ENCODE results near the gene KIAA1958. TPM values are rescaled to one million over a fixed set of nuclear protein-coding genes. Genes with fewer than 3 reads are reported as not detected.

Gene KIAA1958
- total RNA-seq, 1 experiment from 2014 or later = 18.5 TPM

DNA sequence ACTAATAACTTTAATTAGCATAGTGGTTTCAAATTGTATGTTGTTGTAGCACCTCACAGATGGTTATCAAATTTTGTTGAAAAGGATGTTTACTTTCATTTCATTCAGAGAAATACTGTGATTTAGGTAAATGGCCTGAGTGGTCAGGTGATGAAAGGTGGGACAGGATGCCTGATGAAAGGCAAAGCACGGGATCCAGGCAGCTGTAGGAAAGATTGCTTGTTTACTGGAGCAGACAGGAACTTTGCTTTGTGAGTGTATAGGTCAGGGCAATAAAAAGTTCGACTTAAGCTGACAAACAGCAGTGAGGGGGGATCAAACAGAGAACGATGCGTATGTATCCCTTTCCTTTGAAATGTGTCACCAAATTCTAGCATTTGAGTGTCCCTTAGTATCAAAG lies 19.0 kb downstream of the KIAA1958 start:
- Histone ChIP-seq H3K36me3 (ENCODE audit: control insufficient read depth in 1 of 2, insufficient read depth in 2 of 2, low read length in 2 of 2) (no peaks in the 10 kb centered on the region), H3K4me1 (ENCODE audit: control insufficient read depth in 1 of 2, insufficient read depth in 2 of 2, low read length in 2 of 2) (no peaks in the 10 kb centered on the region), H3K9ac (ENCODE audit: low read length) (no peak overlapping the region), H2AFZ (ENCODE audit: low read depth, low read length, poor library complexity, severe bottlenecking) (no peak overlapping the region), H3K4me3 (replicated peaks in 1 of 2; ENCODE audit: low read depth in 1 of 2, low read length in 2 of 2) (no peak overlapping the region), H3K79me2 (ENCODE audit: insufficient read depth, low read length) (peaks cover 26% of the 10 kb centered on the region), H3K27ac (ENCODE audit: low read depth, low read length) (no peak overlapping the region), H4K20me1 (ENCODE audit: insufficient read depth) (no peaks in the 10 kb centered on the region), H3K4me2 (ENCODE audit: low read length) (no peak overlapping the region), H3K27me3 (ENCODE audit: insufficient read depth, low read length) (no peaks in the 10 kb centered on the region), H3K9me2 (ENCODE audit: insufficient read depth) (no peaks in the 10 kb centered on the region), H3K9me3 (ENCODE audit: control insufficient read depth in 1 of 2, insufficient read depth in 1 of 2, low read depth in 1 of 2, low read length in 2 of 2) (no peaks in the 10 kb centered on the region)
- TF ChIP-seq, protein P1, sequence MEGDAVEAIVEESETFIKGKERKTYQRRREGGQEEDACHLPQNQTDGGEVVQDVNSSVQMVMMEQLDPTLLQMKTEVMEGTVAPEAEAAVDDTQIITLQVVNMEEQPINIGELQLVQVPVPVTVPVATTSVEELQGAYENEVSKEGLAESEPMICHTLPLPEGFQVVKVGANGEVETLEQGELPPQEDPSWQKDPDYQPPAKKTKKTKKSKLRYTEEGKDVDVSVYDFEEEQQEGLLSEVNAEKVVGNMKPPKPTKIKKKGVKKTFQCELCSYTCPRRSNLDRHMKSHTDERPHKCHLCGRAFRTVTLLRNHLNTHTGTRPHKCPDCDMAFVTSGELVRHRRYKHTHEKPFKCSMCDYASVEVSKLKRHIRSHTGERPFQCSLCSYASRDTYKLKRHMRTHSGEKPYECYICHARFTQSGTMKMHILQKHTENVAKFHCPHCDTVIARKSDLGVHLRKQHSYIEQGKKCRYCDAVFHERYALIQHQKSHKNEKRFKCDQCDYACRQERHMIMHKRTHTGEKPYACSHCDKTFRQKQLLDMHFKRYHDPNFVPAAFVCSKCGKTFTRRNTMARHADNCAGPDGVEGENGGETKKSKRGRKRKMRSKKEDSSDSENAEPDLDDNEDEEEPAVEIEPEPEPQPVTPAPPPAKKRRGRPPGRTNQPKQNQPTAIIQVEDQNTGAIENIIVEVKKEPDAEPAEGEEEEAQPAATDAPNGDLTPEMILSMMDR (IDR thresholded peaks at IDR 0.05 in 2 of 3, conservative IDR thresholded peaks at IDR 0.05 in 1 of 3; ENCODE audit: borderline replicate concordance in 1 of 3, insufficient read depth in 1 of 3, low read depth in 2 of 3, low read length in 2 of 3) = no peak
- no peak for TF ChIP-seq SRF (IDR thresholded peaks at IDR 0.05; ENCODE audit: low read depth)
- TF ChIP-seq ELF1 (IDR thresholded peaks at IDR 0.05; ENCODE audit: borderline replicate concordance, low read depth) = no peak
- TF ChIP-seq ZFX (IDR thresholded peaks at IDR 0.05) = no peak
- no peak for TF ChIP-seq YY1 (IDR thresholded peaks at IDR 0.05; ENCODE audit: extremely low read depth, insufficient replicate concordance, low read depth, low read length)
- TF ChIP-seq, protein P2, sequence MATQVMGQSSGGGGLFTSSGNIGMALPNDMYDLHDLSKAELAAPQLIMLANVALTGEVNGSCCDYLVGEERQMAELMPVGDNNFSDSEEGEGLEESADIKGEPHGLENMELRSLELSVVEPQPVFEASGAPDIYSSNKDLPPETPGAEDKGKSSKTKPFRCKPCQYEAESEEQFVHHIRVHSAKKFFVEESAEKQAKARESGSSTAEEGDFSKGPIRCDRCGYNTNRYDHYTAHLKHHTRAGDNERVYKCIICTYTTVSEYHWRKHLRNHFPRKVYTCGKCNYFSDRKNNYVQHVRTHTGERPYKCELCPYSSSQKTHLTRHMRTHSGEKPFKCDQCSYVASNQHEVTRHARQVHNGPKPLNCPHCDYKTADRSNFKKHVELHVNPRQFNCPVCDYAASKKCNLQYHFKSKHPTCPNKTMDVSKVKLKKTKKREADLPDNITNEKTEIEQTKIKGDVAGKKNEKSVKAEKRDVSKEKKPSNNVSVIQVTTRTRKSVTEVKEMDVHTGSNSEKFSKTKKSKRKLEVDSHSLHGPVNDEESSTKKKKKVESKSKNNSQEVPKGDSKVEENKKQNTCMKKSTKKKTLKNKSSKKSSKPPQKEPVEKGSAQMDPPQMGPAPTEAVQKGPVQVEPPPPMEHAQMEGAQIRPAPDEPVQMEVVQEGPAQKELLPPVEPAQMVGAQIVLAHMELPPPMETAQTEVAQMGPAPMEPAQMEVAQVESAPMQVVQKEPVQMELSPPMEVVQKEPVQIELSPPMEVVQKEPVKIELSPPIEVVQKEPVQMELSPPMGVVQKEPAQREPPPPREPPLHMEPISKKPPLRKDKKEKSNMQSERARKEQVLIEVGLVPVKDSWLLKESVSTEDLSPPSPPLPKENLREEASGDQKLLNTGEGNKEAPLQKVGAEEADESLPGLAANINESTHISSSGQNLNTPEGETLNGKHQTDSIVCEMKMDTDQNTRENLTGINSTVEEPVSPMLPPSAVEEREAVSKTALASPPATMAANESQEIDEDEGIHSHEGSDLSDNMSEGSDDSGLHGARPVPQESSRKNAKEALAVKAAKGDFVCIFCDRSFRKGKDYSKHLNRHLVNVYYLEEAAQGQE (IDR thresholded peaks at IDR 0.05; ENCODE audit: low read depth) = no peak
- no TSS peak for BruUV-seq (replicated peaks)
- no peak for DNase-seq (ENCODE audit: low read depth, low spot score)
- ChIA-PET RAD21 (ENCODE audit: low non-redundant PET in 1 of 2, low total read pairs in 2 of 2, uncharacterized antibody in 2 of 2, unreplicated experiment in 2 of 2) (no interaction called here), CTCF (no interaction called here), POLR2A (no interaction called here)
- no peak for ATAC-seq
- intact Hi-C loops (cut with micrococcal nuclease) = no loop called here

Measured in HCT116 (cell line).